ENCODE data around the gene ATG13.

The ATG13 gene

GRCh38 chr11:46609386-46609785, 8.0 kb upstream of the ATG13 start:
- no peak for DNase-seq

- DNase-seq, result no peak
Measured at GRCh38 chr11:46611526-46612304, 5.6 kb upstream of the ATG13 start.

- no peak for DNase-seq
Measured at GRCh38 chr11:46612326-46612725, 5.0 kb upstream of the ATG13 start.

GRCh38 chr11:46615756-46616155, 1.6 kb upstream of the ATG13 start:
- DNase-seq, result no peak

GRCh38 chr11:46616551-46617133, 711 bp upstream of the ATG13 start:
- peak in 1 of 2 donors; percentile 31 for DNase-seq

- DNase-seq, result no peak
Measured at GRCh38 chr11:46617972-46618314, 590 bp downstream of the ATG13 start.

- DNase-seq, result no peak
Measured at GRCh38 chr11:46618837-46619236, 1.5 kb downstream of the ATG13 start.

- no peak for DNase-seq
Measured at GRCh38 chr11:46625406-46625805, 8.1 kb downstream of the ATG13 start.

- no peak for DNase-seq
Measured at GRCh38 chr11:46628961-46629360, 11.6 kb downstream of the ATG13 start.

GRCh38 chr11:46630237-46630636, 12.9 kb downstream of the ATG13 start:
- DNase-seq, result no peak

GRCh38 chr11:46631676-46632075, 14.3 kb downstream of the ATG13 start:
- no peak for DNase-seq

- no peak for DNase-seq
Measured at GRCh38 chr11:46632502-46632901, 15.1 kb downstream of the ATG13 start.

GRCh38 chr11:46633291-46634217, 16.2 kb downstream of the ATG13 start:
- no peak for DNase-seq

- no peak for DNase-seq
Measured at GRCh38 chr11:46635557-46636139, 18.3 kb downstream of the ATG13 start.

GRCh38 chr11:46637546-46637945, 20.2 kb downstream of the ATG13 start:
- DNase-seq, result no peak

- no peak for DNase-seq
Measured at GRCh38 chr11:46639197-46639839, 22.0 kb downstream of the ATG13 start.

GRCh38 chr11:46640036-46640788, 22.9 kb downstream of the ATG13 start:
- no peak for DNase-seq

- no peak for DNase-seq
Measured at GRCh38 chr11:46641639-46642038, 24.3 kb downstream of the ATG13 start.

- no peak for DNase-seq
Measured at GRCh38 chr11:46642627-46643335, 25.4 kb downstream of the ATG13 start.

GRCh38 chr11:46643531-46643930, 26.2 kb downstream of the ATG13 start:
- DNase-seq, result no peak

GRCh38 chr11:46643986-46644385, 26.6 kb downstream of the ATG13 start:
- no peak for DNase-seq
